ENCODE data around the gene STRN3.

The STRN3 gene

GRCh38 chr14:30848449-30849240 lies 177.5 kb downstream of the STRN3 start:
- DNase-seq (ENCODE audit: insufficient read length, low spot score): no peak
- FAIRE-seq: peak; percentile 65
- TF ChIP-seq POLR2A (IDR thresholded peaks at IDR 0.05; ENCODE audit: low read depth, low read length) (no peak), SPI1 (IDR thresholded peaks at IDR 0.05; ENCODE audit: low read depth, low read length) (no peak), TAF1 (IDR thresholded peaks at IDR 0.05; ENCODE audit: low read depth, low read length) (no peak), PAX5 (IDR thresholded peaks at IDR 0.05; ENCODE audit: insufficient read depth, low read length, severe bottlenecking) (no peak), POLR2AphosphoS5 (IDR thresholded peaks at IDR 0.05; ENCODE audit: low read depth, low read length) (no peak), POU2F2 (IDR thresholded peaks at IDR 0.05; ENCODE audit: low read depth, low read length) (no peak)

All from GM12891 (cell line).